K562 (cell line): ENCODE results near the gene MBIP. TPM values are rescaled to one million over a fixed set of nuclear protein-coding genes. Genes with fewer than 3 reads are reported as not detected.

ENCODE experiments used
- ATAC-seq: fragments of 200-7000 bp; cut with Tn5 transposase; 3 replicates; pipeline ENCODE4 v1.9.1; 2020; ENCODE audit warnings: moderate library complexity
- BruUV-seq: library from RNA; stranded (reverse); fragments of 400-500 nt; replicated peaks from 2 replicates; lab custom pipeline; 2021; lab: Mats Ljungman, UMichigan
- CTCF ChIA-PET: fragments of 300-600 bp; formaldehyde crosslinking; extraction: SDS; loops from one replicate; lab custom pipeline; 2021; ENCODE audit warnings: low intra/inter-chr PET ratio; lab: Yijun Ruan, JAX
- POLR2A ChIA-PET: fragments of 300-600, 350-650 bp; sonication (Branson Sonifier 250); formaldehyde crosslinking; extraction: SDS; loops from one replicate; lab custom pipeline; 2021; ENCODE audit warnings: antibody characterized with exemption, inconsistent platforms; lab: Yijun Ruan, JAX
- DNase-seq, 4 experiments: peaks; one replicate each; pipeline versions ENCODE4 v3.0.0 to v3.0.0-alpha.2; 2011 to 2018; ENCODE audit warnings: low spot score in 3 of 4, mixed read lengths in 3 of 4; ENCODE audit errors: extremely low read depth in 1 of 4
- FAIRE-seq: peaks from 2 replicates; lab custom pipeline; 2011; peaks lifted over from hg19 to GRCh38; lab: Jason Lieb, UNC
- H2AFZ ChIP-seq: 2 replicates; pipeline ENCODE4 v1.6.0; 2011; ENCODE audit warnings: low read depth, low read length, control low read depth, inconsistent platforms
- H3K27ac ChIP-seq: fragments of 200-600 bp; 3 replicates; pipeline ENCODE4 v1.8.0; 2011; ENCODE audit warnings: low read depth, mild to moderate bottlenecking, control low read depth, inconsistent platforms, low read length, moderate library complexity, mixed read lengths; ENCODE audit errors: extremely low read depth
- H3K27me3 ChIP-seq, 2 experiments: fragments of 300-600 bp in 1 of 2; 2 replicates in 1 of 2; 3 replicates in 1 of 2; pipeline versions ENCODE4 v1.6.0 to v1.8.0; 2011; ENCODE audit warnings: inconsistent platforms in 2 of 2, low read length in 2 of 2, mild to moderate bottlenecking in 1 of 2, mixed read lengths in 1 of 2, moderate library complexity in 1 of 2; ENCODE audit not compliant: control insufficient read depth in 2 of 2, insufficient read depth in 2 of 2
- H3K36me3 ChIP-seq: fragments of 300-600 bp; 3 replicates; pipeline ENCODE4 v1.8.0; 2011; ENCODE audit warnings: mild to moderate bottlenecking, low read length, inconsistent platforms; ENCODE audit not compliant: control insufficient read depth, insufficient read depth
- H3K4me1 ChIP-seq, 2 experiments: fragments of 200-600 bp in 1 of 2; replicated peaks in 1 of 2; 2 replicates in 1 of 2; 3 replicates in 1 of 2; pipeline versions ENCODE4 v1.5.1 to v1.8.0; 2011; ENCODE audit warnings: inconsistent platforms in 2 of 2, low read length in 2 of 2, mild to moderate bottlenecking in 1 of 2, mixed read lengths in 1 of 2, moderate library complexity in 1 of 2; ENCODE audit not compliant: control insufficient read depth in 2 of 2, insufficient read depth in 2 of 2
- H3K4me2 ChIP-seq: 2 replicates; pipeline ENCODE4 v1.6.1; 2011; ENCODE audit warnings: low read length, control low read depth, inconsistent platforms, mixed read lengths; ENCODE audit not compliant: insufficient read depth
- H3K4me3 ChIP-seq: fragments of 200-600 bp; sonication (generic), shearing (Covaris generic); 2 replicates; pipeline ENCODE4 v1.5.1; 2016; ENCODE audit warnings: control low read depth, inconsistent platforms
- H3K79me2 ChIP-seq: fragments of 200-600 bp; 3 replicates; pipeline ENCODE4 v1.8.0; 2011; ENCODE audit warnings: low read length, inconsistent platforms; ENCODE audit not compliant: control insufficient read depth, insufficient read depth
- H3K9ac ChIP-seq, 2 experiments: 2 replicates each; pipeline versions ENCODE4 v1.6.0 to v1.6.1; 2011; ENCODE audit warnings: low read depth in 2 of 2, low read length in 2 of 2, control low read depth in 1 of 2, inconsistent platforms in 1 of 2, mild to moderate bottlenecking in 1 of 2, mixed read lengths in 1 of 2; ENCODE audit not compliant: insufficient read depth in 1 of 2
- H3K9me1 ChIP-seq: one replicate; pipeline ENCODE4 v1.6.0; 2011; ENCODE audit warnings: inconsistent platforms, mild to moderate bottlenecking, low read length, moderate library complexity; ENCODE audit not compliant: control insufficient read depth, insufficient read depth
- H3K9me3 ChIP-seq: replicated peaks from 2 replicates; pipeline ENCODE4 v1.5.1; 2011; ENCODE audit warnings: low read depth, low read length, inconsistent platforms; ENCODE audit not compliant: control insufficient read depth, insufficient read depth
- H4K20me1 ChIP-seq: replicated peaks from 2 replicates; pipeline ENCODE4 v1.6.1; 2011; ENCODE audit warnings: low read length, inconsistent platforms, mixed read lengths; ENCODE audit not compliant: control insufficient read depth, insufficient read depth
- ARID1B ChIP-seq: fragments of 450-650 bp; IDR thresholded peaks from 2 replicates; pipeline ENCODE4 v1.6.1; 2016; ENCODE audit warnings: antibody characterized with exemption, mild to moderate bottlenecking, inconsistent platforms
- C11orf30 ChIP-seq: fragments of 450-650 bp; IDR thresholded peaks from 2 replicates; pipeline ENCODE4 v1.6.1; 2016; ENCODE audit warnings: low read depth, mild to moderate bottlenecking
- EP300 ChIP-seq: IDR thresholded peaks from 2 replicates; pipeline ENCODE4 v1.6.1; 2012; ENCODE audit warnings: low read length, improper control_type of control experiment
- HCFC1 ChIP-seq: IDR thresholded peaks from 2 replicates; pipeline ENCODE4 v1.6.1; 2012; ENCODE audit warnings: low read depth, low read length, improper control_type of control experiment
- HNRNPLL ChIP-seq: fragments of 200-400 bp; formaldehyde crosslinking; IDR thresholded peaks from 2 replicates; pipeline ENCODE4 v1.6.1; 2017; ENCODE audit warnings: low read length, low read depth, mild to moderate bottlenecking; ENCODE audit not compliant: poor library complexity, severe bottlenecking
- LARP7 ChIP-seq: fragments of 450-650 bp; IDR thresholded peaks from 2 replicates; pipeline ENCODE4 v1.6.1; 2016
- NFXL1 ChIP-seq: fragments of 450-650 bp; formaldehyde crosslinking; IDR thresholded peaks from 2 replicates; pipeline ENCODE4 v1.4.0; 2021; ENCODE audit warnings: mild to moderate bottlenecking
- NFYB ChIP-seq: IDR thresholded peaks from 2 replicates; pipeline ENCODE4 v1.6.1; 2011; ENCODE audit warnings: mild to moderate bottlenecking, moderate library complexity; ENCODE audit not compliant: insufficient read length; ENCODE audit errors: extremely low read depth
- YY1 ChIP-seq, 3 experiments: IDR thresholded peaks; 2 replicates each; pipeline ENCODE4 v1.6.1; 2011; ENCODE audit warnings: low read length in 2 of 3, mild to moderate bottlenecking in 2 of 3, moderate library complexity in 2 of 3, borderline replicate concordance in 1 of 3, control low read depth in 1 of 3, low read depth in 1 of 3; ENCODE audit not compliant: insufficient read depth in 3 of 3, insufficient replicate concordance in 2 of 3, control insufficient read depth in 1 of 3, insufficient read length in 1 of 3; ENCODE audit errors: extremely low read depth in 1 of 3
- ZNF143 ChIP-seq: sonication (generic); formaldehyde crosslinking; IDR thresholded peaks from 2 replicates; pipeline ENCODE4 v1.9.0; 2022; ENCODE audit warnings: mild to moderate bottlenecking, missing genetic modification reagents
- ZNF174 ChIP-seq: fragments of 250-450 bp; sonication (Bioruptor Pico); IDR thresholded peaks from 2 replicates; pipeline ENCODE4 v1.4.0; 2020; ENCODE audit warnings: mild to moderate bottlenecking
- ZNF316 ChIP-seq: fragments of 450-650 bp; IDR thresholded peaks from 2 replicates; pipeline ENCODE4 v1.6.1; 2016
- WGBS: fragments of 100-300 bp; shearing (Covaris generic); methylation state at CpG from one replicate; pipeline ENCODE4 v1.1.6; 2016; ENCODE audit warnings: low coverage, mixed read lengths; ENCODE audit not compliant: insufficient coverage; ENCODE audit errors: missing lambda C conversion rate; 5-methylcytosine and 5-hydroxymethylcytosine counted together
- in situ Hi-C: fragments of 300-500 bp; cut with MboI; formaldehyde crosslinking; loops from 4 replicates; pipeline ENCODE4 v1.15.0; 2018; ENCODE audit warnings: inconsistent platforms, mixed read lengths
- intact Hi-C: fragments of 100-400 bp; cut with micrococcal nuclease; formaldehyde crosslinking; loops from 2 replicates; pipeline ENCODE4 v1.14.2; 2022
- polyA plus RNA-seq, 8 experiments: library from polyadenylated mRNA; depleted of rRNA in 4 of 8; stranded (reverse) in 5 of 8; unstranded in 3 of 8; fragments of >200 nt; fragmentation: Nextera tagmentation in 2 of 8; fragmentation: Illumina TruSeq in 1 of 8; extraction: Ambion mirVana in 2 of 8; extraction: Trizol in 1 of 8; gene quantifications; 2 replicates each; pipeline versions ENCODE4 v1.2.1 to v1.2.3, GENCODE V29; 2011 to 2014; ENCODE audit warnings: inconsistent platforms in 1 of 8, missing spikeins in 1 of 8
- total RNA-seq, 7 experiments: library from RNA; depleted of rRNA in 6 of 7; stranded (reverse); fragments of >200 nt in 6 of 7; fragmentation: Illumina TruSeq in 2 of 7; extraction: Trizol in 2 of 7; gene quantifications; 2 replicates each; pipeline versions ENCODE4 v1.2.1 to v1.2.3, GENCODE V29; 2011 to 2021; ENCODE audit warnings: low replicate concordance in 1 of 7
- TF ChIP-seq, protein P1 (sequence below): fragments of 450-650 bp; IDR thresholded peaks from 2 replicates; pipeline ENCODE4 v1.6.1; 2018; ENCODE audit not compliant: partially characterized antibody
- TF ChIP-seq, protein P2 (sequence below): fragments of 250-450 bp; sonication (Bioruptor Pico); IDR thresholded peaks from 2 replicates; pipeline ENCODE4 v1.8.0; 2021; ENCODE audit warnings: moderate library complexity, mild to moderate bottlenecking, inconsistent platforms

The MBIP gene
- total and polyA plus RNA-seq, 9 of the 15 experiments (the other 6 are each of a cell fraction or from before 2014, with no cell fraction given), result 8.4 to 31.1 (median 19.4) TPM

DNA sequence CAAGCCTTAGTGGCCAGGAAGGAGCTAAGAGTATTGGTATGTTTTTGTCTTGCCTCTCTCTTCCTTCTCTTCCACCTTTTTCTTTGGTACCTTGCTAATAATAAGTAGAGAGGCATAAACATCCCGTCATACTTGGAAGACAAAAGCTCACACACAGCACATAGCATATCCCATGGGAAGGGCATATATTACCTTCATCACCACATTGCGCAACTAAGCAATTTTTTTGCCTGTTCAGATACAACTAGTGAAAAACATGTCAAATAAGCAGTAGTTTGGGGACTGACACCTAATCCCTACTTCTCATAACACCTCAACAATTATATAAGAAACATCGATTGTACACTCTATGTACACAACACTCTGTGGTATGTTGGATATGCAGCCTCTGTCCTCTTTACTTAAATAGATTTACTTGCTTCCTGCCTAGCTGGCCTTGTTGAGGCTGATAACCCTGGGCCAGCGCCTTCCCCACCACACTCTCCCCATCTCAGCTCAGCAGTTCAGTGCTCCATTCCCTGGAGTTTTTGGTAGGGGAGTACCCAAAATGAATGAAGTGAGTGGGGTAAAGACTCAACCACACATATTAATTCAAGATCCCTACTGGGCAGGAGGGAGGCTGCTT, 35.4 kb downstream of the MBIP start (continued):
- TF ChIP-seq, protein P1, sequence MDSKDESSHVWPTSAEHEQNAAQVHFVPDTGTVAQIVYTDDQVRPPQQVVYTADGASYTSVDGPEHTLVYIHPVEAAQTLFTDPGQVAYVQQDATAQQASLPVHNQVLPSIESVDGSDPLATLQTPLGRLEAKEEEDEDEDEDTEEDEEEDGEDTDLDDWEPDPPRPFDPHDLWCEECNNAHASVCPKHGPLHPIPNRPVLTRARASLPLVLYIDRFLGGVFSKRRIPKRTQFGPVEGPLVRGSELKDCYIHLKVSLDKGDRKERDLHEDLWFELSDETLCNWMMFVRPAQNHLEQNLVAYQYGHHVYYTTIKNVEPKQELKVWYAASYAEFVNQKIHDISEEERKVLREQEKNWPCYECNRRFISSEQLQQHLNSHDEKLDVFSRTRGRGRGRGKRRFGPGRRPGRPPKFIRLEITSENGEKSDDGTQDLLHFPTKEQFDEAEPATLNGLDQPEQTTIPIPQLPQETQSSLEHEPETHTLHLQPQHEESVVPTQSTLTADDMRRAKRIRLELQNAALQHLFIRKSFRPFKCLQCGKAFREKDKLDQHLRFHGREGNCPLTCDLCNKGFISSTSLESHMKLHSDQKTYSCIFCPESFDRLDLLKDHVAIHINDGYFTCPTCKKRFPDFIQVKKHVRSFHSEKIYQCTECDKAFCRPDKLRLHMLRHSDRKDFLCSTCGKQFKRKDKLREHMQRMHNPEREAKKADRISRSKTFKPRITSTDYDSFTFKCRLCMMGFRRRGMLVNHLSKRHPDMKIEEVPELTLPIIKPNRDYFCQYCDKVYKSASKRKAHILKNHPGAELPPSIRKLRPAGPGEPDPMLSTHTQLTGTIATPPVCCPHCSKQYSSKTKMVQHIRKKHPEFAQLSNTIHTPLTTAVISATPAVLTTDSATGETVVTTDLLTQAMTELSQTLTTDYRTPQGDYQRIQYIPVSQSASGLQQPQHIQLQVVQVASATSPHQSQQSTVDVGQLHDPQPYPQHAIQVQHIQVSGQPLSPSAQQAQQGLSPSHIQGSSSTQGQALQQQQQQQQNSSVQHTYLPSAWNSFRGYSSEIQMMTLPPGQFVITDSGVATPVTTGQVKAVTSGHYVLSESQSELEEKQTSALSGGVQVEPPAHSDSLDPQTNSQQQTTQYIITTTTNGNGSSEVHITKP, result peak; percentile 16
- TF ChIP-seq ARID1B (peak; percentile 24; the same call in 1 of the 2 replicates), ZNF316 (peak; percentile 83), C11orf30 (peak; percentile 66)

DNA sequence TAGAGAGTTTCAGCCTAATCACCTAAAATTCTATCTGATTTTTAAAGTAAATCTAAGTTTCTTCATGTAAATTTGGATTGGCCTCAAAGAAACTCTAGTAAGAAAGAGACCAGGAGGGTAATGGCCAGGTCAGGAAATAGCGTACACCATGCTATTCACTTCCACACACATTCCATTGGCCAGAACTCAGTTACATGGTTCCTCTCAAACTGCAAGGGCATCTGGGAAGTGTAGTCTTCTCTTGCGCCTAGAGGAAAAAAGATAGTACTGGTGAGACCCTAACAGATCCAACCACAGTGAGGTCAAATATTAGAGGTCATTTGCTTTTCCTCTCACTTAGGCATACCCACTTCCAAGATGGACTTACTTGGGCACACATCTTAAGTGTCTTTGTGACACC, 39.1 kb downstream of the MBIP start:
- DNase-seq, result peak in 2 of 4 experiments; percentile 7 to 40
- FAIRE-seq, result peak; percentile 55
- H3K27ac ChIP-seq, result no peak overlapping the region
- ChIA-PET CTCF (no interaction called here), POLR2A (no interaction called here)
- no peak overlapping the region for H3K9ac ChIP-seq
- H3K27me3 ChIP-seq, result no peaks in the 10 kb centered on the region
- ATAC-seq, result peak; percentile 87
- no TSS peak for BruUV-seq
- no peak overlapping the region for H3K4me3 ChIP-seq
- intact Hi-C loops (no loop called here), in situ Hi-C loops (no loop called here)
- 65% methylated on average over 2 of the region's 2 CpGs for WGBS
- no peaks in the 10 kb centered on the region for H3K36me3 ChIP-seq
- no peaks in the 10 kb centered on the region for H3K9me1 ChIP-seq
- H3K9me3 ChIP-seq, result no peaks in the 10 kb centered on the region
- no peaks in the 10 kb centered on the region for H3K79me2 ChIP-seq
- no peak overlapping the region for H3K4me2 ChIP-seq
- H2AFZ ChIP-seq, result peak overlapping the region; percentile 62
- H4K20me1 ChIP-seq, result no peaks in the 10 kb centered on the region
- H3K4me1 ChIP-seq, result peaks cover 0 to 20% of the 10 kb centered on the region in 2 experiments; a peak in 2 of 5 replicates
- TF ChIP-seq ARID1B, result no peak
- TF ChIP-seq NFXL1 (CRISPR knock-in tag), result no peak
- peak; percentile 74 for TF ChIP-seq HCFC1
- TF ChIP-seq ZNF174 (CRISPR knock-in tag), result no peak
- no peak for TF ChIP-seq LARP7
- peak in 1 of 3 experiments; percentile 64 for TF ChIP-seq YY1 (IDR thresholded peaks at IDR 0.05; ENCODE audit: borderline replicate concordance in 1 of 3, control insufficient read depth in 1 of 3, extremely low read depth in 1 of 3, insufficient read depth in 3 of 3, insufficient read length in 1 of 3, insufficient replicate concordance in 2 of 3, low read depth in 1 of 3, low read length in 2 of 3)
- TF ChIP-seq ZNF143 (CRISPR knock-in tag), result peak; percentile 65
- TF ChIP-seq, protein P2, sequence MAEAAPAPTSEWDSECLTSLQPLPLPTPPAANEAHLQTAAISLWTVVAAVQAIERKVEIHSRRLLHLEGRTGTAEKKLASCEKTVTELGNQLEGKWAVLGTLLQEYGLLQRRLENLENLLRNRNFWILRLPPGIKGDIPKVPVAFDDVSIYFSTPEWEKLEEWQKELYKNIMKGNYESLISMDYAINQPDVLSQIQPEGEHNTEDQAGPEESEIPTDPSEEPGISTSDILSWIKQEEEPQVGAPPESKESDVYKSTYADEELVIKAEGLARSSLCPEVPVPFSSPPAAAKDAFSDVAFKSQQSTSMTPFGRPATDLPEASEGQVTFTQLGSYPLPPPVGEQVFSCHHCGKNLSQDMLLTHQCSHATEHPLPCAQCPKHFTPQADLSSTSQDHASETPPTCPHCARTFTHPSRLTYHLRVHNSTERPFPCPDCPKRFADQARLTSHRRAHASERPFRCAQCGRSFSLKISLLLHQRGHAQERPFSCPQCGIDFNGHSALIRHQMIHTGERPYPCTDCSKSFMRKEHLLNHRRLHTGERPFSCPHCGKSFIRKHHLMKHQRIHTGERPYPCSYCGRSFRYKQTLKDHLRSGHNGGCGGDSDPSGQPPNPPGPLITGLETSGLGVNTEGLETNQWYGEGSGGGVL (CRISPR knock-in tag), result no peak
- TF ChIP-seq EP300, result no peak
- peak; percentile 45 for TF ChIP-seq HNRNPLL
- TF ChIP-seq NFYB, result peak; percentile 37
